Cerebellar cortex (tissue), 1 donor: ENCODE measurements around the gene ODAPH.
"Not testable (repeated sequence)": the region's sequence is repeated elsewhere in the genome, so short reads cannot be mapped to it uniquely, and the experiment has no call there.

ENCODE experiments used
- DNase-seq: peaks from one replicate; pipeline ENCODE4 v3.0.0-alpha.2; 2015; ENCODE audit warnings: low spot score

Gene ODAPH

GRCh38 chr4:75555294-75556164, at the start of gene ODAPH:
Gene ODAPH, plus strand, starts transcription at chr4:75556066. Its CDS starts 17 bp downstream, at chr4:75556083.
- DNase-seq: no peak

GRCh38 chr4:75509592-75509991, 46.3 kb upstream of the ODAPH start:
- DNase-seq: not testable (repeated sequence)

GRCh38 chr4:75511841-75512240, 44.0 kb upstream of the ODAPH start:
- no peak for DNase-seq

GRCh38 chr4:75512386-75513211, 43.3 kb upstream of the ODAPH start:
- no peak for DNase-seq

GRCh38 chr4:75513526-75514130, 42.2 kb upstream of the ODAPH start:
- no peak for DNase-seq

GRCh38 chr4:75514131-75514948, 41.5 kb upstream of the ODAPH start, which contains the start of the genes RCHY1 and THAP6:
Gene RCHY1, minus strand, starts transcription at chr4:75514403. Its CDS starts 117 bp downstream, at chr4:75514286.
Gene THAP6, plus strand, starts transcription at chr4:75514473. Its CDS starts 980 bp downstream, at chr4:75515453.
- peak; percentile 98 for DNase-seq

- no peak for DNase-seq
These were observed 40.8 kb upstream of the ODAPH start for GRCh38 chr4:75514949-75515612.

- no peak for DNase-seq
These were observed 39.7 kb upstream of the ODAPH start for GRCh38 chr4:75516144-75516543.

GRCh38 chr4:75519452-75519851, 36.4 kb upstream of the ODAPH start:
- DNase-seq: not testable (repeated sequence)

GRCh38 chr4:75525086-75525485, 30.8 kb upstream of the ODAPH start:
- no peak for DNase-seq

- no peak for DNase-seq
These were observed 30.0 kb upstream of the ODAPH start for GRCh38 chr4:75525910-75526309.

GRCh38 chr4:75527482-75527881, 28.4 kb upstream of the ODAPH start:
- no peak for DNase-seq

- DNase-seq: no peak
These were observed 25.1 kb upstream of the ODAPH start for GRCh38 chr4:75530556-75531322.

GRCh38 chr4:75531536-75532143, 24.2 kb upstream of the ODAPH start:
- DNase-seq: not testable (repeated sequence)

- DNase-seq: not testable (repeated sequence)
These were observed 22.5 kb upstream of the ODAPH start for GRCh38 chr4:75533339-75533887.

GRCh38 chr4:75533926-75534325, 21.9 kb upstream of the ODAPH start:
- not testable (repeated sequence) for DNase-seq

GRCh38 chr4:75537308-75537707, 18.6 kb upstream of the ODAPH start:
- not testable (repeated sequence) for DNase-seq

GRCh38 chr4:75542824-75543223, 13.0 kb upstream of the ODAPH start:
- DNase-seq: no peak

- DNase-seq: not testable (repeated sequence)
These were observed 11.6 kb upstream of the ODAPH start for GRCh38 chr4:75544220-75544619.
